HepG2 (cell line): ENCODE data around the gene ZMPSTE24. TPM values are rescaled to one million over a fixed set of nuclear protein-coding genes. Genes with fewer than 3 reads are reported as not detected.

Experiments
- ADNP ChIP-seq: sonication (generic); formaldehyde crosslinking; IDR thresholded peaks from 2 replicates; pipeline ENCODE4 v1.4.0; 2020; ENCODE audit warnings: missing genetic modification reagents
- AFF4 ChIP-seq: sonication (generic); formaldehyde crosslinking; IDR thresholded peaks from 2 replicates; pipeline ENCODE4 v1.4.0; 2020; ENCODE audit warnings: missing genetic modification reagents
- ATF5 ChIP-seq: sonication (generic); formaldehyde crosslinking; IDR thresholded peaks from 2 replicates; pipeline ENCODE4 v1.4.0; 2020; ENCODE audit warnings: mild to moderate bottlenecking, low read depth, missing genetic modification reagents
- ATRX ChIP-seq: sonication (generic); formaldehyde crosslinking; IDR thresholded peaks from 2 replicates; pipeline ENCODE4 v1.4.0; 2020; ENCODE audit warnings: missing genetic modification reagents, borderline replicate concordance
- BCL3 ChIP-seq: sonication (generic); formaldehyde crosslinking; IDR thresholded peaks from 2 replicates; pipeline ENCODE4 v1.5.1; 2020; ENCODE audit warnings: mild to moderate bottlenecking, missing genetic modification reagents, moderate library complexity
- DRAP1 ChIP-seq: IDR thresholded peaks from 2 replicates; pipeline ENCODE4 v1.6.1; 2016; ENCODE audit warnings: missing genetic modification reagents, missing compliant biosample characterization
- GTF3A ChIP-seq: sonication (generic); formaldehyde crosslinking; conservative IDR thresholded peaks from 2 replicates; pipeline ENCODE4 v1.4.0; 2020; ENCODE audit warnings: mild to moderate bottlenecking, missing genetic modification reagents
- MED13 ChIP-seq: sonication (generic); formaldehyde crosslinking; IDR thresholded peaks from 2 replicates; pipeline ENCODE4 v1.5.0; 2020; ENCODE audit warnings: missing genetic modification reagents
- MTF1 ChIP-seq: sonication (generic); formaldehyde crosslinking; IDR thresholded peaks from 2 replicates; pipeline ENCODE4 v1.5.0; 2020; ENCODE audit warnings: missing genetic modification reagents
- SALL1 ChIP-seq: sonication (generic); formaldehyde crosslinking; IDR thresholded peaks from 2 replicates; pipeline ENCODE4 v1.8.0; 2022; ENCODE audit warnings: mild to moderate bottlenecking, missing genetic modification reagents
- SNAPC5 ChIP-seq: sonication (generic); formaldehyde crosslinking; IDR thresholded peaks from 2 replicates; pipeline ENCODE4 v1.8.1; 2023; ENCODE audit warnings: mild to moderate bottlenecking, missing genetic modification reagents, borderline replicate concordance
- TARDBP ChIP-seq: sonication (generic); formaldehyde crosslinking; IDR thresholded peaks from 2 replicates; pipeline ENCODE4 v1.8.0; 2022; ENCODE audit warnings: mild to moderate bottlenecking, missing genetic modification reagents
- THYN1 ChIP-seq: sonication (generic); formaldehyde crosslinking; IDR thresholded peaks from 2 replicates; pipeline ENCODE4 v1.8.1; 2023; ENCODE audit warnings: low read depth, mild to moderate bottlenecking, moderate library complexity, missing genetic modification reagents, borderline replicate concordance
- ZBTB25 ChIP-seq: IDR thresholded peaks from 2 replicates; pipeline ENCODE4 v1.6.1; 2018; ENCODE audit warnings: missing genetic modification reagents
- ZFP1 ChIP-seq: IDR thresholded peaks from 2 replicates; pipeline ENCODE4 v1.6.1; 2016
- ZFP82 ChIP-seq: sonication (generic); formaldehyde crosslinking; IDR thresholded peaks from 2 replicates; pipeline ENCODE4 v1.5.1; 2020; ENCODE audit warnings: mild to moderate bottlenecking, missing genetic modification reagents, borderline replicate concordance
- ZNF160 ChIP-seq: sonication (generic); formaldehyde crosslinking; IDR thresholded peaks from 2 replicates; pipeline ENCODE4 v1.8.0; 2022; ENCODE audit warnings: mild to moderate bottlenecking, inconsistent platforms, missing genetic modification reagents
- ZNF274 ChIP-seq: sonication (generic); formaldehyde crosslinking; IDR thresholded peaks from 2 replicates; pipeline ENCODE4 v1.5.1; 2020; ENCODE audit warnings: mild to moderate bottlenecking, missing genetic modification reagents
- ZNF3 ChIP-seq: IDR thresholded peaks from 2 replicates; pipeline ENCODE4 v1.7.0; 2017; ENCODE audit warnings: inconsistent platforms
- ZNF616 ChIP-seq: sonication (generic); formaldehyde crosslinking; IDR thresholded peaks from 2 replicates; pipeline ENCODE4 v1.5.0; 2020; ENCODE audit warnings: low read depth, mild to moderate bottlenecking, missing genetic modification reagents
- ZNF644 ChIP-seq: IDR thresholded peaks from 2 replicates; pipeline ENCODE4 v1.6.1; 2016; ENCODE audit warnings: low read depth
- ZNF660 ChIP-seq: sonication (generic); formaldehyde crosslinking; IDR thresholded peaks from 2 replicates; pipeline ENCODE4 v1.5.1; 2020; ENCODE audit warnings: mild to moderate bottlenecking, low read depth, missing genetic modification reagents, borderline replicate concordance
- ZNF768 ChIP-seq: sonication (generic); formaldehyde crosslinking; IDR thresholded peaks from 2 replicates; pipeline ENCODE4 v1.4.0; 2020; ENCODE audit warnings: missing genetic modification reagents
- ZSCAN21 ChIP-seq: sonication (generic); formaldehyde crosslinking; IDR thresholded peaks from 2 replicates; pipeline ENCODE4 v1.8.0; 2022; ENCODE audit warnings: mild to moderate bottlenecking, missing genetic modification reagents, moderate library complexity, borderline replicate concordance
- polyA plus RNA-seq, 8 experiments: library from polyadenylated mRNA; depleted of rRNA in 3 of 8; stranded (reverse) in 7 of 8; unstranded in 1 of 8; fragments of >200 nt; fragmentation: Illumina TruSeq in 4 of 8; extraction: Trizol in 4 of 8; gene quantifications; 2 replicates each; pipeline versions ENCODE4 v1.2.1 to v1.2.3, GENCODE V29; 2011 to 2016; ENCODE audit warnings: low read depth in 4 of 8, missing spikeins in 1 of 8, mixed read lengths in 1 of 8; ENCODE audit not compliant: insufficient read depth in 1 of 8
- total RNA-seq, 5 experiments: library from RNA; depleted of rRNA; stranded (reverse); fragments of >200 nt; fragmentation: Illumina TruSeq; extraction: Trizol; gene quantifications; 2 replicates each; pipeline ENCODE4 v1.2.3, GENCODE V29; 2016; ENCODE audit warnings: low read depth in 1 of 5

The ZMPSTE24 gene
- total and polyA plus RNA-seq, 2 of the 13 experiments (the other 11 are each of a cell fraction or from before 2014, with no cell fraction given): 13.6 to 60.2 TPM

- TF ChIP-seq BCL3 (CRISPR knock-in tag) (no peak), ATF5 (CRISPR knock-in tag) (no peak), ZNF274 (CRISPR knock-in tag) (peak; percentile 38; the same call in 1 of the 2 replicates), ZNF768 (CRISPR knock-in tag) (peak; percentile 72; the same call in 1 of the 2 replicates), THYN1 (CRISPR knock-in tag) (no peak), ZFP82 (CRISPR knock-in tag) (peak; percentile 65; the same call in 1 of the 2 replicates), ZNF660 (CRISPR knock-in tag) (no peak), ZNF644 (CRISPR knock-in tag) (0 out of 2 replicates have a peak, but pooled peaks have one; percentile 20), ZNF3 (CRISPR knock-in tag) (no peak), SALL1 (CRISPR knock-in tag) (peak; percentile 84), SNAPC5 (CRISPR knock-in tag) (no peak), GTF3A (CRISPR knock-in tag) (no peak), ZBTB25 (CRISPR knock-in tag) (peak; percentile 52; the same call in 1 of the 2 replicates), MED13 (CRISPR knock-in tag) (peak; percentile 63; the same call in 1 of the 2 replicates), AFF4 (CRISPR knock-in tag) (0 out of 2 replicates have a peak, but pooled peaks have one; percentile 52), DRAP1 (peak; percentile 40; the same call in 1 of the 2 replicates), ADNP (CRISPR knock-in tag) (no peak), TARDBP (CRISPR knock-in tag) (no peak), MTF1 (CRISPR knock-in tag) (no peak), ZNF616 (no peak), ZNF160 (no peak), ZSCAN21 (no peak), ATRX (no peak), ZFP1 (CRISPR knock-in tag) (0 out of 2 replicates have a peak, but pooled peaks have one; percentile 23)
Measured at GRCh38 chr1:40315239-40315794, 57.3 kb downstream of the ZMPSTE24 start (continued).
